Dendritic cell treated with granulocyte-macrophage colony-stimulating factor and Interleukin-4, amounts not matched to agents 40 ng/mL and 50 ng/mL, for 4 days (primary cell): Measurements from ENCODE around the gene PCCA.
"Not testable (repeated sequence)": the region's sequence is repeated elsewhere in the genome, so short reads cannot be mapped to it uniquely, and the experiment has no call there.

ENCODE experiments used
- H3K27ac Mint-ChIP-seq: one replicate; pipeline ENCODE4 v1.8.0; 2022; ENCODE audit warnings: mild to moderate bottlenecking, mixed read lengths
- H3K27me3 Mint-ChIP-seq: one replicate; pipeline ENCODE4 v1.8.0; 2022; ENCODE audit warnings: mild to moderate bottlenecking, mixed read lengths
- H3K36me3 Mint-ChIP-seq: one replicate; pipeline ENCODE4 v1.8.0; 2022; ENCODE audit warnings: low read depth, mixed read lengths
- H3K4me1 Mint-ChIP-seq: one replicate; pipeline ENCODE4 v1.8.0; 2022; ENCODE audit warnings: low read depth, mixed read lengths
- H3K4me3 Mint-ChIP-seq: one replicate; pipeline ENCODE4 v1.8.0; 2022; ENCODE audit warnings: mild to moderate bottlenecking, moderate library complexity, mixed read lengths
- H3K9me3 Mint-ChIP-seq: one replicate; pipeline ENCODE4 v1.8.0; 2022; ENCODE audit warnings: mixed read lengths
- intact Hi-C: fragments of 100-400 bp; cut with micrococcal nuclease; formaldehyde crosslinking; loops from one replicate; pipeline ENCODE4 v1.15.0; 2022

PCCA gene

GRCh38 chr13:100280681-100281080, 191.8 kb downstream of the PCCA start:
- intact Hi-C loops: no loop called here
- Mint-ChIP-seq H3K4me3 (no peak overlapping the region), H3K36me3 (peaks cover 8% of the 10 kb centered on the region), H3K9me3 (no peaks in the 10 kb centered on the region), H3K4me1 (no peaks in the 10 kb centered on the region), H3K27me3 (no peaks in the 10 kb centered on the region), H3K27ac (no peak overlapping the region)

GRCh38 chr13:100282306-100282705, 193.4 kb downstream of the PCCA start:
- H3K27me3 Mint-ChIP-seq, H3K27ac Mint-ChIP-seq, H3K36me3 Mint-ChIP-seq, H3K9me3 Mint-ChIP-seq, H3K4me1 Mint-ChIP-seq, intact Hi-C loops, H3K4me3 Mint-ChIP-seq: not testable (repeated sequence)

GRCh38 chr13:100290165-100290801, 201.4 kb downstream of the PCCA start:
- Mint-ChIP-seq H3K4me3 (no peak overlapping the region), H3K9me3 (no peaks in the 10 kb centered on the region), H3K27me3 (no peaks in the 10 kb centered on the region), H3K4me1 (peaks cover 6% of the 10 kb centered on the region), H3K36me3 (no peaks in the 10 kb centered on the region), H3K27ac (no peak overlapping the region)
- intact Hi-C loops: no loop called here

- no peak overlapping the region for H3K4me3 Mint-ChIP-seq
- no peak overlapping the region for H3K27ac Mint-ChIP-seq
- no peaks in the 10 kb centered on the region for H3K36me3 Mint-ChIP-seq
- H3K27me3 Mint-ChIP-seq: no peaks in the 10 kb centered on the region
- peaks cover 6% of the 10 kb centered on the region for H3K4me1 Mint-ChIP-seq
- no peaks in the 10 kb centered on the region for H3K9me3 Mint-ChIP-seq
- intact Hi-C loops: no loop called here
Observed at GRCh38 chr13:100291624-100292023, 202.7 kb downstream of the PCCA start.

GRCh38 chr13:100297413-100297812, 208.5 kb downstream of the PCCA start:
- Mint-ChIP-seq H3K4me1 (no peaks in the 10 kb centered on the region), H3K36me3 (no peaks in the 10 kb centered on the region), H3K4me3 (no peak overlapping the region), H3K9me3 (no peaks in the 10 kb centered on the region), H3K27me3 (no peaks in the 10 kb centered on the region), H3K27ac (no peak overlapping the region)
- intact Hi-C loops: no loop called here

GRCh38 chr13:100298116-100298681, 209.3 kb downstream of the PCCA start:
- H3K9me3 Mint-ChIP-seq: no peaks in the 10 kb centered on the region
- H3K27ac Mint-ChIP-seq: no peak overlapping the region
- intact Hi-C loops: no loop called here
- H3K36me3 Mint-ChIP-seq: no peaks in the 10 kb centered on the region
- no peaks in the 10 kb centered on the region for H3K4me1 Mint-ChIP-seq
- H3K4me3 Mint-ChIP-seq: no peak overlapping the region
- no peaks in the 10 kb centered on the region for H3K27me3 Mint-ChIP-seq

- H3K4me3 Mint-ChIP-seq: no peak overlapping the region
- no peaks in the 10 kb centered on the region for H3K4me1 Mint-ChIP-seq
- no peaks in the 10 kb centered on the region for H3K27me3 Mint-ChIP-seq
- no peaks in the 10 kb centered on the region for H3K9me3 Mint-ChIP-seq
- H3K27ac Mint-ChIP-seq: no peak overlapping the region
- H3K36me3 Mint-ChIP-seq: no peaks in the 10 kb centered on the region
- intact Hi-C loops: no loop called here
Observed at GRCh38 chr13:100298691-100299090, 209.8 kb downstream of the PCCA start.

GRCh38 chr13:100300243-100300642, 211.3 kb downstream of the PCCA start:
- Mint-ChIP-seq H3K4me1 (no peaks in the 10 kb centered on the region), H3K4me3 (no peak overlapping the region), H3K27ac (no peak overlapping the region), H3K36me3 (no peaks in the 10 kb centered on the region), H3K9me3 (no peaks in the 10 kb centered on the region), H3K27me3 (no peaks in the 10 kb centered on the region)
- intact Hi-C loops: no loop called here

GRCh38 chr13:100300708-100301107, 211.8 kb downstream of the PCCA start:
- no peak overlapping the region for H3K4me3 Mint-ChIP-seq
- no peaks in the 10 kb centered on the region for H3K4me1 Mint-ChIP-seq
- H3K36me3 Mint-ChIP-seq: no peaks in the 10 kb centered on the region
- no peak overlapping the region for H3K27ac Mint-ChIP-seq
- intact Hi-C loops: no loop called here
- H3K9me3 Mint-ChIP-seq: no peaks in the 10 kb centered on the region
- H3K27me3 Mint-ChIP-seq: no peaks in the 10 kb centered on the region

- H3K4me1 Mint-ChIP-seq: no peaks in the 10 kb centered on the region
- no peak overlapping the region for H3K27ac Mint-ChIP-seq
- H3K27me3 Mint-ChIP-seq: no peaks in the 10 kb centered on the region
- intact Hi-C loops: no loop called here
- H3K36me3 Mint-ChIP-seq: no peaks in the 10 kb centered on the region
- H3K4me3 Mint-ChIP-seq: no peak overlapping the region
- no peaks in the 10 kb centered on the region for H3K9me3 Mint-ChIP-seq
Observed at GRCh38 chr13:100301418-100301817, 212.5 kb downstream of the PCCA start.

- Mint-ChIP-seq H3K36me3 (no peaks in the 10 kb centered on the region), H3K27me3 (no peaks in the 10 kb centered on the region), H3K4me3 (no peak overlapping the region), H3K9me3 (no peaks in the 10 kb centered on the region), H3K4me1 (no peaks in the 10 kb centered on the region), H3K27ac (no peak overlapping the region)
- intact Hi-C loops: no loop called here
Observed at GRCh38 chr13:100302391-100302790, 213.5 kb downstream of the PCCA start.

- H3K4me1 Mint-ChIP-seq: no peaks in the 10 kb centered on the region
- H3K9me3 Mint-ChIP-seq: no peaks in the 10 kb centered on the region
- no peak overlapping the region for H3K27ac Mint-ChIP-seq
- intact Hi-C loops: no loop called here
- H3K27me3 Mint-ChIP-seq: no peaks in the 10 kb centered on the region
- no peak overlapping the region for H3K4me3 Mint-ChIP-seq
- peaks cover 4% of the 10 kb centered on the region for H3K36me3 Mint-ChIP-seq
Observed at GRCh38 chr13:100304229-100304628, 215.3 kb downstream of the PCCA start.

GRCh38 chr13:100305398-100305797, 216.5 kb downstream of the PCCA start:
- Mint-ChIP-seq H3K27ac (no peak overlapping the region), H3K4me1 (no peaks in the 10 kb centered on the region), H3K4me3 (no peak overlapping the region), H3K36me3 (peaks cover 6% of the 10 kb centered on the region), H3K27me3 (no peaks in the 10 kb centered on the region), H3K9me3 (no peaks in the 10 kb centered on the region)
- intact Hi-C loops: no loop called here

GRCh38 chr13:100306030-100306429, 217.1 kb downstream of the PCCA start:
- no peaks in the 10 kb centered on the region for H3K4me1 Mint-ChIP-seq
- intact Hi-C loops: no loop called here
- H3K9me3 Mint-ChIP-seq: no peaks in the 10 kb centered on the region
- H3K4me3 Mint-ChIP-seq: no peak overlapping the region
- no peak overlapping the region for H3K27ac Mint-ChIP-seq
- H3K27me3 Mint-ChIP-seq: no peaks in the 10 kb centered on the region
- H3K36me3 Mint-ChIP-seq: peaks cover 6% of the 10 kb centered on the region

GRCh38 chr13:100306434-100306999, 217.6 kb downstream of the PCCA start:
- peaks cover 6% of the 10 kb centered on the region for H3K36me3 Mint-ChIP-seq
- H3K4me3 Mint-ChIP-seq: no peak overlapping the region
- H3K27me3 Mint-ChIP-seq: no peaks in the 10 kb centered on the region
- H3K9me3 Mint-ChIP-seq: no peaks in the 10 kb centered on the region
- H3K4me1 Mint-ChIP-seq: no peaks in the 10 kb centered on the region
- intact Hi-C loops: no loop called here
- no peak overlapping the region for H3K27ac Mint-ChIP-seq
